Activated T-helper 17 cell treated with anti-CD3 and anti-CD28 coated beads, Interleukin-2, amount 50 U/mL, for 72 hours (primary cell): ENCODE results near the gene ADGRG3. TPM values are rescaled to one million over a fixed set of nuclear protein-coding genes. Genes with fewer than 3 reads are reported as not detected.

ENCODE experiments used
- ATAC-seq: fragments of 150-1000 bp; cut with Tn5 transposase; replicated peaks from 2 replicates; pipeline ENCODE4 v1.10.0; 2021; ENCODE audit warnings: mild to moderate bottlenecking, moderate library complexity
- H3K27ac Mint-ChIP-seq: one replicate; pipeline ENCODE4 v1.8.0; 2022; ENCODE audit warnings: mixed read lengths
- H3K27me3 Mint-ChIP-seq: one replicate; pipeline ENCODE4 v1.8.0; 2022; ENCODE audit warnings: mixed read lengths
- H3K36me3 Mint-ChIP-seq: one replicate; pipeline ENCODE4 v1.8.0; 2022; ENCODE audit warnings: low read depth, mild to moderate bottlenecking, mixed read lengths
- H3K4me1 Mint-ChIP-seq: one replicate; pipeline ENCODE4 v1.8.0; 2022; ENCODE audit warnings: mixed read lengths
- H3K4me3 Mint-ChIP-seq: one replicate; pipeline ENCODE4 v1.8.0; 2022; ENCODE audit warnings: mild to moderate bottlenecking, mixed read lengths
- H3K9me3 Mint-ChIP-seq: one replicate; pipeline ENCODE4 v1.8.0; 2022; ENCODE audit warnings: mixed read lengths
- total RNA-seq, 2 donors: library from RNA; stranded (reverse); gene quantifications; one replicate each; pipeline ENCODE4 v1.2.3, GENCODE V29; 2022

Gene ADGRG3, protein sequence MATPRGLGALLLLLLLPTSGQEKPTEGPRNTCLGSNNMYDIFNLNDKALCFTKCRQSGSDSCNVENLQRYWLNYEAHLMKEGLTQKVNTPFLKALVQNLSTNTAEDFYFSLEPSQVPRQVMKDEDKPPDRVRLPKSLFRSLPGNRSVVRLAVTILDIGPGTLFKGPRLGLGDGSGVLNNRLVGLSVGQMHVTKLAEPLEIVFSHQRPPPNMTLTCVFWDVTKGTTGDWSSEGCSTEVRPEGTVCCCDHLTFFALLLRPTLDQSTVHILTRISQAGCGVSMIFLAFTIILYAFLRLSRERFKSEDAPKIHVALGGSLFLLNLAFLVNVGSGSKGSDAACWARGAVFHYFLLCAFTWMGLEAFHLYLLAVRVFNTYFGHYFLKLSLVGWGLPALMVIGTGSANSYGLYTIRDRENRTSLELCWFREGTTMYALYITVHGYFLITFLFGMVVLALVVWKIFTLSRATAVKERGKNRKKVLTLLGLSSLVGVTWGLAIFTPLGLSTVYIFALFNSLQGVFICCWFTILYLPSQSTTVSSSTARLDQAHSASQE
- not detected for total RNA-seq

DNA sequence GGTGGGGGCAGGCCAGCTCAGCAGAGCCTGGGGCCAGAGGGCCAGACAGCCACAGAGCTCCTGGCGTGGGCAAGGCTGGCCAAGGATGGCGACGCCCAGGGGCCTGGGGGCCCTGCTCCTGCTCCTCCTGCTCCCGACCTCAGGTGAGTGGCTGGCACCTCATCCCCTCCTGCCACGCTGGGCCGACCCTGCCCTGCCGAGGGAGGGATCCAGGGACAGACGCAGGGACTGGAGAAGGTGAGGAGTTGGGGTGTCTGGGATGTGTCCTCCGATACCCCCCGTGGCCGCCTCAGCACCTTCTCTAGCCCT is at the start of gene ADGRG3:
Gene ADGRG3, plus strand, starts transcription at position 44 of the 309 bp plus-strand sequence. Its CDS starts 42 bp downstream, at position 86.
- ATAC-seq, result no peak
- H3K9me3 Mint-ChIP-seq, result no peaks in the 10 kb centered on the region
- H3K27me3 Mint-ChIP-seq, result peaks cover 3% of the 10 kb centered on the region
- no peaks in the 10 kb centered on the region for H3K4me1 Mint-ChIP-seq
- peak within 1 kb of the TSS; percentile 29 for H3K27ac Mint-ChIP-seq
- no peak within 1 kb of the TSS for H3K4me3 Mint-ChIP-seq
- no peaks in the 10 kb centered on the region for H3K36me3 Mint-ChIP-seq

DNA sequence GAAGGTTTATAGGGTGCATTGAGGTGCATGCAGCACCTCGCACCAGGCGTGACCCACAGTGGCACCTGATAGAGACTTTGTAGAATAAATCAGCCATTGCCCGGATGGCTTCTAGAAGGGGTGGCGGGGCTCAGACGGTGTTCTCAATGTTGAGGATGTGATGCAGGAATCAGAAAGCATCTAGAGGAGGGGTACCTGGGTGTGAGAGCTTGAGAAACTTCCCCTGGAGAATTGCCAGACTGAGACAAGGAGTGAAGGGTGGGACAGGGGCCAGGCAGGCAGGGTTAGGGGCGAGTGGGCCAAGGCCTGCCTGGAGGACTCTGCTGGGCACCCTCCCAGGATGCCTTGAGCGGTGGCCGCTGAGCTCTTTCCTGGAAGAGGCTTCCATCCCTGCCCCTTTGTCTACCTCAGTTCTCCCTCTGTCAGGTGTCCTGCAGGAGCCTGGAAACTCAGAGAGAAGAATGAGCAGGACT is 48.9 kb upstream of the ADGRG3 start:
- ATAC-seq, result no peak
- Mint-ChIP-seq H3K36me3 (no peaks in the 10 kb centered on the region), H3K4me3 (no peak overlapping the region), H3K27ac (peak overlapping the region; percentile 44), H3K4me1 (peaks cover 11% of the 10 kb centered on the region), H3K27me3 (no peaks in the 10 kb centered on the region), H3K9me3 (no peaks in the 10 kb centered on the region)

DNA sequence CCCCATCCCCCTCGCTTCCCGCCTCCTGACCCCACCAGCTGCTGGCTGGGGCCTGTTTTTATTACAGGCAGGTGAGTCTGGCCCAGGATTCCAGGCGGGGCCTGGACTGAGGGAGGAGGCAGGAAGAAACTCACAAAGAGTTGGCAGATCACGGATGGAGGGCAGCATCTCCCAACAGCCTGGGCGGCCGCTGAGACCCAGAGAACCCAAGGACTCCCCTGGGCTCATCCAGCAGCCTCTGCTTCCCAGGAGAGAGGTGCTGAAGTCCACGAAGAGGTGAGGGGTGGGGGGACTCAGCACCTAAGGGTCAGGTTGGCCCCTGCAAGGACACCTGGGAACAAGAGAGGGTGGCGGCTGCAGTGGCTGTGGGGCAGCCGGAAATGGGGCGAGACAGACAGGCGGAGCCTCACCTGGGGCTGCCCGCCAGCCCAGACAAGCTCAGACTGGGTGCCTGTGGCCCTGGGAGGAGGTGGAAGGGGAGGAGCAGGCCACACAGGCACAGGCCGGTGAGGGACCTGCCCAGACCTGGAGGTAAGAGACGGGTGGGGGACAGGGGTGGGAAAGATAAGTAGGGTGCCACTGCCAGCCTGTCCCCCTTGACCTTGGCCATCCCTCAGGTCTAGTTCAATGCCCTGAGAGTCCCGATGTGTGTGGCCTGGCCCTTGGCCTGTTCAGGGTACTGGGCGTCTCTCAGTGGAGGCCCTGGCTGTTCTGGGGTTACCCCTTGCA is 48.3 kb upstream of the ADGRG3 start:
- Mint-ChIP-seq H3K27me3 (no peaks in the 10 kb centered on the region), H3K36me3 (no peaks in the 10 kb centered on the region), H3K4me1 (peaks cover 5% of the 10 kb centered on the region), H3K4me3 (no peak overlapping the region), H3K27ac (peak overlapping the region; percentile 44), H3K9me3 (no peaks in the 10 kb centered on the region)
- no peak for ATAC-seq

DNA sequence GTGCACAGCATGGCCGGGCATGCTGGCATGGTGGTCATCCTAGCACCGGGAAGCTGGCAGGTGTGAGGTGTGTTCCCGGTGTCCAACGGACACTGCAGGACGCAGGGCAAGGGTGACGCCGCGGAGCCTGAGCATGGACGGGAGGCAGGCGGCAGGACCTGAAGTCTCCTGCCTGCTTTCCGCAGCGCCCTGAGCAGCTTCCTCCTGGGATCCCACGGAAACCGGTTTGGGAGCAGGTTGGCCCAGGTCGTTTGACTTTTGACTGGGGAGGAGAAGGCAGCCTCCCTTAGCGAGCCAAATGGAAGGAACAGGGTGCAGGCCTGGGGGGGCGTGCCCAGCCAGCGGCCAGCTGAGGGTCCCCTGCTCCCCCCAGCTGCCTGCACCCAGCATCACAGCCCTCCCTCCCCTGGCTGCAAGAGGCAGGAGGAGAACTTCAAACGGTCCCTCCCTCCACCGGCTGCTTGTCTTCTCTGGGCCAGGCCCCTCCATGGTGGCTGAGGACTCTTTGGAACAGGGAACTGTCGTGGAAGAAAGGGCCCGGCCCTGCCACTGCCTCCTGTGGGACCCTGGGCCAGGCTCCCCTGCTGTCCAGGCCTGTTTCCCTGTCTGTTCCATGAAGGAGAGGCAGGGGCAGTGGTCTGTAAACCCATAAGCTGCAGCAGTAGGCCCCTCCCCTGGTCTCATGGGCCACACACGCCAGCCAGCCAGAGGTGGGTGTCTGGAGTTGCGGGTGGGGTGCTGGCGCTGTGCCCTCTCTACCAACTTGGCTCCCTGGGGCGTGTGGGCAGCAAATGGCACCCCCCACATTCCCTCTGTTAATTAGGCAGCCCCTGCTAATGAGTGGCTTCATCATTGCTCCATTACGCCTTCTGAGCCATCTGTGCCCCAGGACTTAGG is 47.5 kb upstream of the ADGRG3 start:
- H3K27ac Mint-ChIP-seq, result no peak overlapping the region
- H3K9me3 Mint-ChIP-seq, result no peaks in the 10 kb centered on the region
- no peak for ATAC-seq
- H3K4me1 Mint-ChIP-seq, result peaks cover 5% of the 10 kb centered on the region
- H3K4me3 Mint-ChIP-seq, result no peak overlapping the region
- H3K27me3 Mint-ChIP-seq, result peaks cover 4% of the 10 kb centered on the region
- no peaks in the 10 kb centered on the region for H3K36me3 Mint-ChIP-seq

- Mint-ChIP-seq H3K27ac (no peak overlapping the region), H3K27me3 (peaks cover 7% of the 10 kb centered on the region), H3K9me3 (no peaks in the 10 kb centered on the region), H3K4me1 (peaks cover 9% of the 10 kb centered on the region), H3K36me3 (no peaks in the 10 kb centered on the region), H3K4me3 (no peak overlapping the region)
- ATAC-seq, result no peak
These were observed 46.4 kb upstream of the ADGRG3 start for GRCh38 chr16:57621521-57622271.

- Mint-ChIP-seq H3K27me3 (peaks cover 7% of the 10 kb centered on the region), H3K9me3 (no peaks in the 10 kb centered on the region), H3K4me1 (peaks cover 9% of the 10 kb centered on the region), H3K4me3 (no peak overlapping the region), H3K36me3 (no peaks in the 10 kb centered on the region), H3K27ac (no peak overlapping the region)
- ATAC-seq, result no peak
These were observed 45.5 kb upstream of the ADGRG3 start for GRCh38 chr16:57622361-57623250.

- no peak overlapping the region for H3K27ac Mint-ChIP-seq
- no peak for ATAC-seq
- peaks cover 7% of the 10 kb centered on the region for H3K27me3 Mint-ChIP-seq
- no peak overlapping the region for H3K4me3 Mint-ChIP-seq
- H3K36me3 Mint-ChIP-seq, result peaks cover under 1% of the 10 kb centered on the region
- peaks cover 12% of the 10 kb centered on the region for H3K4me1 Mint-ChIP-seq
- H3K9me3 Mint-ChIP-seq, result no peaks in the 10 kb centered on the region
These were observed 44.7 kb upstream of the ADGRG3 start for GRCh38 chr16:57623251-57624043.

- H3K4me3 Mint-ChIP-seq, result no peak overlapping the region
- no peak for ATAC-seq
- H3K27ac Mint-ChIP-seq, result peak overlapping the region; percentile 71
- peaks cover 19% of the 10 kb centered on the region for H3K4me1 Mint-ChIP-seq
- H3K36me3 Mint-ChIP-seq, result peaks cover 4% of the 10 kb centered on the region
- no peaks in the 10 kb centered on the region for H3K9me3 Mint-ChIP-seq
- H3K27me3 Mint-ChIP-seq, result peaks cover 14% of the 10 kb centered on the region
These were observed 43.9 kb upstream of the ADGRG3 start for GRCh38 chr16:57624044-57624688.

GRCh38 chr16:57624806-57625500 is 43.2 kb upstream of the ADGRG3 start:
- Mint-ChIP-seq H3K4me3 (no peak overlapping the region), H3K27me3 (peaks cover 17% of the 10 kb centered on the region), H3K27ac (peak overlapping the region; percentile 71), H3K4me1 (peaks cover 20% of the 10 kb centered on the region), H3K9me3 (no peaks in the 10 kb centered on the region), H3K36me3 (peaks cover 4% of the 10 kb centered on the region)
- ATAC-seq, result no peak

DNA sequence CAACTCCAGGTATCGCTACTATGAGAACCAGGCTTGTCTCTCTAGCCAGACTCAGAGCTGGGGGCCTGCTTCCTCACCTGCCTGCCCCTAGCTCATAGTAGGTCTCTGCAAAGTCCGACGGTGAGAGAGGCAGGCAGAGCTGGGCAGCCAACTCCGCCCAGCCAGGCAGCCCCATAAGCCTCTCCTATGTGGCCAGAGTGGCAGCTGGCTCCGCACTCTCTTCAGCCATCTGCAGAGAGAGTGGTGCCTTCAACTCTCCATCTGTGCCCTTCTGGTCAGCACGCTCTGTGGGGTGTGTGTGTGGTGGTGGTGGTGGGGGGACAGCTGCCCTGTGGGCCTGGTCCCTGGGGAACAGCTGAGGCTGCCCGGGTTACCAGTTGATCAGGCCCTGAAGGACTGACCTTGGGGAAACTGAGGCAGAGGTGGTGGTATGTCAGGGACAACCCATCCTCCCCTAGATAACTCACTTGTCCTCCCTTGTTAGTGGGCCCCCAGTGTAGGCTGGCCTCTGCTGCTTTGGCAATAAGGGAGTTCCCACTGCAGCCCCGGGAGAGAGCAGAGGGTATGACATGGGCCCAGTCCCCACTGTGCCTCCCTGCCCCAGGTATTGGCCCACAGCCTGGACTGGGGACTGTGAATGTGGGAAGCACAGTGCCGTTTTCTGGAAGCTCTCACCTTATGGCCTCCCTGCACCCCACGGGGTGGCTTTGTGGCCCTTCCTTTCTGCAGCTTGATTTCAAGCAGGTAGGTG is 41.5 kb upstream of the ADGRG3 start:
- peaks cover 20% of the 10 kb centered on the region for H3K4me1 Mint-ChIP-seq
- no peak for ATAC-seq
- peaks cover 26% of the 10 kb centered on the region for H3K27me3 Mint-ChIP-seq
- H3K36me3 Mint-ChIP-seq, result peaks cover 4% of the 10 kb centered on the region
- no peaks in the 10 kb centered on the region for H3K9me3 Mint-ChIP-seq
- no peak overlapping the region for H3K4me3 Mint-ChIP-seq
- H3K27ac Mint-ChIP-seq, result peak overlapping the region; percentile 71
